HepG2 (cell line): Measurements from ENCODE around the gene PAQR7. TPM values are rescaled to one million over a fixed set of nuclear protein-coding genes. Genes with fewer than 3 reads are reported as not detected.

Experiments used
- ATAC-seq: fragments of 200-7000 bp; cut with Tn5 transposase; 3 replicates; pipeline ENCODE4 v1.9.1; 2020; ENCODE audit warnings: mild to moderate bottlenecking, moderate library complexity
- BruUV-seq: library from RNA; stranded (reverse); fragments of 400-500 nt; replicated peaks from 2 replicates; lab custom pipeline; 2021; lab: Mats Ljungman, UMichigan
- CTCF ChIA-PET: fragments of 300-600 bp; formaldehyde crosslinking; extraction: SDS; loops from one replicate; lab custom pipeline; 2021; ENCODE audit warnings: low total read pairs, inconsistent platforms, low intra/inter-chr PET ratio; lab: Yijun Ruan, JAX
- POLR2A ChIA-PET: fragments of 350-600 bp; sonication (Branson Sonifier 250); formaldehyde crosslinking; loops from one replicate; lab custom pipeline; 2020; ENCODE audit warnings: antibody characterized with exemption, inconsistent platforms; lab: Yijun Ruan, JAX
- DNase-seq: peaks from one replicate; pipeline ENCODE4 v3.0.0-alpha.2; 2015; ENCODE audit warnings: low spot score
- FAIRE-seq: peaks from 3 replicates; lab custom pipeline; 2011; peaks lifted over from hg19 to GRCh38; lab: Jason Lieb, UNC
- H2AFZ ChIP-seq: one replicate; pipeline ENCODE4 v1.6.1; 2011; ENCODE audit warnings: low read length, inconsistent platforms
- H3K27ac ChIP-seq: fragments of 300-600 bp; 3 replicates; pipeline ENCODE4 v1.8.0; 2011; ENCODE audit warnings: mixed run types, mild to moderate bottlenecking, mixed read lengths, low read length, inconsistent platforms; ENCODE audit not compliant: insufficient read depth; ENCODE audit errors: extremely low read length
- H3K27me3 ChIP-seq, 2 experiments: fragments of 200-600 bp in 1 of 2; 2 replicates in 1 of 2; 3 replicates in 1 of 2; pipeline versions ENCODE4 v1.6.0 to v1.8.0; 2011; ENCODE audit warnings: low read length in 2 of 2, mild to moderate bottlenecking in 2 of 2, moderate library complexity in 2 of 2, inconsistent platforms in 1 of 2; ENCODE audit not compliant: insufficient read depth in 2 of 2, control insufficient read depth in 1 of 2
- H3K36me3 ChIP-seq, 2 experiments: fragments of 200-600 bp in 1 of 2; replicated peaks in 1 of 2; 2 replicates in 1 of 2; 3 replicates in 1 of 2; pipeline versions ENCODE4 v1.5.1 to v1.8.0; 2011; ENCODE audit warnings: low read length in 2 of 2, inconsistent platforms in 1 of 2; ENCODE audit not compliant: insufficient read depth in 2 of 2, control insufficient read depth in 1 of 2
- H3K4me1 ChIP-seq: 2 replicates; pipeline ENCODE4 v1.5.1; 2012; ENCODE audit warnings: low read length, inconsistent platforms; ENCODE audit not compliant: insufficient read depth
- H3K4me2 ChIP-seq: 2 replicates; pipeline ENCODE4 v1.6.0; 2011; ENCODE audit warnings: low read depth, low read length, inconsistent platforms
- H3K4me3 ChIP-seq, 3 experiments: fragments of 200-600 bp in 1 of 3; sonication (generic), shearing (Covaris generic) in 1 of 3; replicated peaks in 1 of 3; 2 replicates each; pipeline ENCODE4 v1.5.1; 2011 to 2016; ENCODE audit warnings: low read length in 3 of 3, inconsistent platforms in 2 of 3, low read depth in 2 of 3, mild to moderate bottlenecking in 2 of 3, control low read depth in 1 of 3, mixed read lengths in 1 of 3; ENCODE audit not compliant: insufficient read depth in 1 of 3
- H3K79me2 ChIP-seq: one replicate; pipeline ENCODE4 v1.6.1; 2011; ENCODE audit warnings: low read length, inconsistent platforms; ENCODE audit not compliant: insufficient read depth
- H3K9ac ChIP-seq: 2 replicates; pipeline ENCODE4 v1.6.0; 2011; ENCODE audit warnings: mild to moderate bottlenecking, low read depth, low read length, inconsistent platforms; ENCODE audit not compliant: insufficient read depth
- H3K9me3 ChIP-seq: 2 replicates; pipeline ENCODE4 v1.5.1; 2012; ENCODE audit warnings: mild to moderate bottlenecking, low read length
- H4K20me1 ChIP-seq: 2 replicates; pipeline ENCODE4 v1.6.0; 2011; ENCODE audit warnings: inconsistent platforms, mild to moderate bottlenecking, low read length, moderate library complexity; ENCODE audit not compliant: insufficient read depth
- AGO2 ChIP-seq: fragments of 200-400 bp; formaldehyde crosslinking; optimal IDR thresholded peaks from 2 replicates; pipeline ENCODE3; 2017; ENCODE audit warnings: mild to moderate bottlenecking, low read depth, low read length, moderate library complexity
- ERF ChIP-seq: IDR thresholded peaks from 2 replicates; pipeline ENCODE4 v1.6.1; 2018; ENCODE audit warnings: missing biosample characterization, missing genetic modification reagents
- GATAD2A ChIP-seq: IDR thresholded peaks from 2 replicates; pipeline ENCODE4 v1.6.1; 2016
- LCORL ChIP-seq, 2 experiments: fragments of 450-650 bp in 1 of 2; sonication (generic) in 1 of 2; formaldehyde crosslinking in 1 of 2; IDR thresholded peaks; 2 replicates each; pipeline versions ENCODE4 v1.5.0 to v1.6.1; 2017 to 2020; ENCODE audit warnings: antibody characterized with exemption in 1 of 2, missing genetic modification reagents in 1 of 2
- MEF2D ChIP-seq: sonication (generic); formaldehyde crosslinking; IDR thresholded peaks from 2 replicates; pipeline ENCODE4 v1.5.1; 2020; ENCODE audit warnings: mild to moderate bottlenecking, missing genetic modification reagents
- POLR2G ChIP-seq: fragments of 200-400 bp; formaldehyde crosslinking; IDR thresholded peaks from 2 replicates; pipeline ENCODE4 v1.6.1; 2018; ENCODE audit warnings: mild to moderate bottlenecking, low read depth, low read length, moderate library complexity
- RFX3 ChIP-seq: IDR thresholded peaks from 2 replicates; pipeline ENCODE4 v1.6.1; 2016; ENCODE audit warnings: missing biosample characterization, missing genetic modification reagents
- SATB2 ChIP-seq: sonication (generic); formaldehyde crosslinking; IDR thresholded peaks from 2 replicates; pipeline ENCODE4 v1.5.0; 2020; ENCODE audit warnings: missing genetic modification reagents
- TBP ChIP-seq: sonication (generic); formaldehyde crosslinking; IDR thresholded peaks from 2 replicates; pipeline ENCODE4 v1.5.0; 2020; ENCODE audit warnings: missing genetic modification reagents
- XRCC5 ChIP-seq: fragments of 200-400 bp; formaldehyde crosslinking; optimal IDR thresholded peaks from 2 replicates; pipeline ENCODE3; 2017; ENCODE audit warnings: mild to moderate bottlenecking, low read length
- ZFP37 ChIP-seq: sonication (generic); formaldehyde crosslinking; IDR thresholded peaks from 2 replicates; pipeline ENCODE4 v1.4.0; 2020; ENCODE audit warnings: missing genetic modification reagents, borderline replicate concordance
- ZNF10 ChIP-seq: sonication (generic); formaldehyde crosslinking; IDR thresholded peaks from 2 replicates; pipeline ENCODE4 v1.4.0; 2020; ENCODE audit warnings: mild to moderate bottlenecking, low read depth, missing genetic modification reagents, borderline replicate concordance
- ZNF20 ChIP-seq: sonication (generic); formaldehyde crosslinking; IDR thresholded peaks from 2 replicates; pipeline ENCODE4 v1.4.0; 2020; ENCODE audit warnings: mild to moderate bottlenecking, moderate library complexity, missing genetic modification reagents
- ZNF607 ChIP-seq: sonication (generic); formaldehyde crosslinking; IDR thresholded peaks from 2 replicates; pipeline ENCODE4 v1.5.1; 2020; ENCODE audit warnings: missing genetic modification reagents, mild to moderate bottlenecking, borderline replicate concordance
- ZNF766 ChIP-seq: sonication (generic); formaldehyde crosslinking; IDR thresholded peaks from 2 replicates; pipeline ENCODE4 v1.5.0; 2020; ENCODE audit warnings: missing genetic modification reagents, borderline replicate concordance
- ZNF772 ChIP-seq: sonication (generic); formaldehyde crosslinking; IDR thresholded peaks from 2 replicates; pipeline ENCODE4 v1.5.0; 2020; ENCODE audit warnings: mild to moderate bottlenecking, missing genetic modification reagents
- ZNF891 ChIP-seq: sonication (generic); formaldehyde crosslinking; IDR thresholded peaks from 2 replicates; pipeline ENCODE4 v1.5.0; 2020; ENCODE audit warnings: mild to moderate bottlenecking, missing genetic modification reagents
- WGBS: methylation state at CpG from one replicate; pipeline ENCODE4 v1.1.6; 2017; ENCODE audit warnings: low lambda C conversion rate; 5-methylcytosine and 5-hydroxymethylcytosine counted together
- in situ Hi-C: cut with HindIII; loops from 2 replicates; pipeline ENCODE4 v1.10.0; 2017; ENCODE audit warnings: low pct_unique_long_range_greater_than_20kb; ENCODE audit not compliant: extremely low pct_ligation_motif_present
- intact Hi-C: fragments of 100-400 bp; cut with micrococcal nuclease; formaldehyde crosslinking; loops from one replicate; pipeline ENCODE4 v1.10.0; 2022; ENCODE audit not compliant: unreplicated experiment
- polyA plus RNA-seq, 8 experiments: library from polyadenylated mRNA; depleted of rRNA in 3 of 8; stranded (reverse) in 7 of 8; unstranded in 1 of 8; fragments of >200 nt; fragmentation: Illumina TruSeq in 4 of 8; extraction: Trizol in 4 of 8; gene quantifications; 2 replicates each; pipeline versions ENCODE4 v1.2.1 to v1.2.3, GENCODE V29; 2011 to 2016; ENCODE audit warnings: low read depth in 4 of 8, missing spikeins in 1 of 8, mixed read lengths in 1 of 8; ENCODE audit not compliant: insufficient read depth in 1 of 8
- total RNA-seq, 5 experiments: library from RNA; depleted of rRNA; stranded (reverse); fragments of >200 nt; fragmentation: Illumina TruSeq; extraction: Trizol; gene quantifications; 2 replicates each; pipeline ENCODE4 v1.2.3, GENCODE V29; 2016; ENCODE audit warnings: low read depth in 1 of 5
- TF ChIP-seq, protein P1 (sequence below): sonication (generic); formaldehyde crosslinking; IDR thresholded peaks from 2 replicates; pipeline ENCODE4 v1.9.0; 2021; ENCODE audit warnings: missing genetic modification reagents, mild to moderate bottlenecking, borderline replicate concordance
- TF ChIP-seq, protein P2 (sequence below): sonication (generic); formaldehyde crosslinking; IDR thresholded peaks from 2 replicates; pipeline ENCODE4 v1.5.1; 2020; ENCODE audit warnings: missing genetic modification reagents, mild to moderate bottlenecking, borderline replicate concordance
- TF ChIP-seq, protein P3 (sequence below): sonication (generic); formaldehyde crosslinking; IDR thresholded peaks from 2 replicates; pipeline ENCODE4 v1.8.0; 2022; ENCODE audit warnings: mild to moderate bottlenecking, missing genetic modification reagents

Gene PAQR7
- total and polyA plus RNA-seq, 2 of the 13 experiments (the other 11 are each of a cell fraction or from before 2014, with no cell fraction given): 13.2 to 16.6 TPM

DNA sequence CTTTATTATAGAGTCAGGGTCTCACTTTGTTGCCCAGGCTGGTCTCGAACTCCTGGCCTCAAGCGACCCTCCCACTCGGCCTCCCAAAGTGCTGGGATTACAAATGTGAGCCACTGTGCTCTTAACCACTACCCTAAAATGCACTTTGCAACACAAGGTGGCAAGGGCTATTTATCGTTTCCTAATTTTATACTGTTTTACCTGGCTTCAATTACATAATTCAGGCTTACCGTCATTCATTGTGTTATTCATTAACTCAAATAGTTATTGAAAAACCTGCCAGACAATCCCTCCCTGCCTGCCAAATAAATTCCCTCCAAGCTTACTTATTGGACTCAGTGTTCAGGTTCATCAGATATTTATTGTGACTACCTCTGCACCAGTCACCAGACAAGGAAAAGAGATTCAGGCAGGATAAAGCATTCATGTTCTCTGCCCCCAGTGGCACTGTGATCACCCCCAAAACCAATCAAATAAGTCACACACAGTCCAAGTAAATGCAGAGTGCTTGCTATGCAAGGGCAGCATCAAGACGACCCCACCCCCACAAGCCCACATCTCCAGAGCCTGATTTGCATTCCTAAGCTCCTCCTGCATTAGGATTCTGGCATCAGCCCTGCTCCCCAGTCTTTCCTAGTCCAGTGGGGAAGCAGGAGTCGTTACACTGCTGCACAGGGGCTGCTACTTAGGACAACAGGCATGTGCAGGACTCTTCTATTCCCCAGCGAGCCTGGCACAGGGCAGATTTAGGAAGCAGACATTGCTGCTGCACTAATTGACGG lies 8.1 kb downstream of the PAQR7 start:
- ChIA-PET CTCF (no interaction called here), POLR2A (interaction anchor here (0.9 to 1.3 kb wide), 3 partner anchors 8 to 47 kb away, joined by 3 to 6 read pairs (median 5); partner anchors contain the start of genes MTFR1L and PAQR7)
- H3K36me3 ChIP-seq: peaks cover 8 to 15% of the 10 kb centered on the region in 2 experiments; a peak in 4 of 5 replicates
- FAIRE-seq (peak; percentile 55), ATAC-seq (peak; percentile 43), DNase-seq (peak; percentile 65)
- H3K4me1 ChIP-seq: peaks cover 77% of the 10 kb centered on the region
- H3K4me2 ChIP-seq: peak overlapping the region; percentile 57
- H3K79me2 ChIP-seq: no peaks in the 10 kb centered on the region
- no peaks in the 10 kb centered on the region for H3K27me3 ChIP-seq
- intact Hi-C loops: no loop called here
- H3K27ac ChIP-seq: peak overlapping the region; percentile 60
- H4K20me1 ChIP-seq: no peaks in the 10 kb centered on the region
- no peak overlapping the region for H2AFZ ChIP-seq
- 42% methylated on average over 9 of the region's 9 CpGs for WGBS
- no peak overlapping the region for H3K4me3 ChIP-seq
- H3K9me3 ChIP-seq: no peaks in the 10 kb centered on the region
- BruUV-seq: no TSS peak
- in situ Hi-C loops: no loop called here
- H3K9ac ChIP-seq: no peak overlapping the region
- no peak for TF ChIP-seq ZNF10 (CRISPR knock-in tag)
- no peak for TF ChIP-seq ZNF766
- no peak; the same call in 1 of the 2 replicates for TF ChIP-seq GATAD2A (CRISPR knock-in tag)
- no peak for TF ChIP-seq TBP
- TF ChIP-seq ZFP37 (CRISPR knock-in tag): no peak
- TF ChIP-seq SATB2 (CRISPR knock-in tag): no peak
- TF ChIP-seq, protein P1, sequence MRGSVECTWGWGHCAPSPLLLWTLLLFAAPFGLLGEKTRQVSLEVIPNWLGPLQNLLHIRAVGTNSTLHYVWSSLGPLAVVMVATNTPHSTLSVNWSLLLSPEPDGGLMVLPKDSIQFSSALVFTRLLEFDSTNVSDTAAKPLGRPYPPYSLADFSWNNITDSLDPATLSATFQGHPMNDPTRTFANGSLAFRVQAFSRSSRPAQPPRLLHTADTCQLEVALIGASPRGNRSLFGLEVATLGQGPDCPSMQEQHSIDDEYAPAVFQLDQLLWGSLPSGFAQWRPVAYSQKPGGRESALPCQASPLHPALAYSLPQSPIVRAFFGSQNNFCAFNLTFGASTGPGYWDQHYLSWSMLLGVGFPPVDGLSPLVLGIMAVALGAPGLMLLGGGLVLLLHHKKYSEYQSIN (CRISPR knock-in tag): no peak
- TF ChIP-seq ZNF891 (CRISPR knock-in tag): no peak
- TF ChIP-seq ZNF20 (CRISPR knock-in tag): no peak
- TF ChIP-seq, protein P2, sequence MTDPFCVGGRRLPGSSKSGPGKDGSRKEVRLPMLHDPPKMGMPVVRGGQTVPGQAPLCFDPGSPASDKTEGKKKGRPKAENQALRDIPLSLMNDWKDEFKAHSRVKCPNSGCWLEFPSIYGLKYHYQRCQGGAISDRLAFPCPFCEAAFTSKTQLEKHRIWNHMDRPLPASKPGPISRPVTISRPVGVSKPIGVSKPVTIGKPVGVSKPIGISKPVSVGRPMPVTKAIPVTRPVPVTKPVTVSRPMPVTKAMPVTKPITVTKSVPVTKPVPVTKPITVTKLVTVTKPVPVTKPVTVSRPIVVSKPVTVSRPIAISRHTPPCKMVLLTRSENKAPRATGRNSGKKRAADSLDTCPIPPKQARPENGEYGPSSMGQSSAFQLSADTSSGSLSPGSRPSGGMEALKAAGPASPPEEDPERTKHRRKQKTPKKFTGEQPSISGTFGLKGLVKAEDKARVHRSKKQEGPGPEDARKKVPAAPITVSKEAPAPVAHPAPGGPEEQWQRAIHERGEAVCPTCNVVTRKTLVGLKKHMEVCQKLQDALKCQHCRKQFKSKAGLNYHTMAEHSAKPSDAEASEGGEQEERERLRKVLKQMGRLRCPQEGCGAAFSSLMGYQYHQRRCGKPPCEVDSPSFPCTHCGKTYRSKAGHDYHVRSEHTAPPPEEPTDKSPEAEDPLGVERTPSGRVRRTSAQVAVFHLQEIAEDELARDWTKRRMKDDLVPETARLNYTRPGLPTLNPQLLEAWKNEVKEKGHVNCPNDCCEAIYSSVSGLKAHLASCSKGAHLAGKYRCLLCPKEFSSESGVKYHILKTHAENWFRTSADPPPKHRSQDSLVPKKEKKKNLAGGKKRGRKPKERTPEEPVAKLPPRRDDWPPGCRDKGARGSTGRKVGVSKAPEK: peak; percentile 70; the same call in 1 of the 2 replicates
- TF ChIP-seq, protein P3, sequence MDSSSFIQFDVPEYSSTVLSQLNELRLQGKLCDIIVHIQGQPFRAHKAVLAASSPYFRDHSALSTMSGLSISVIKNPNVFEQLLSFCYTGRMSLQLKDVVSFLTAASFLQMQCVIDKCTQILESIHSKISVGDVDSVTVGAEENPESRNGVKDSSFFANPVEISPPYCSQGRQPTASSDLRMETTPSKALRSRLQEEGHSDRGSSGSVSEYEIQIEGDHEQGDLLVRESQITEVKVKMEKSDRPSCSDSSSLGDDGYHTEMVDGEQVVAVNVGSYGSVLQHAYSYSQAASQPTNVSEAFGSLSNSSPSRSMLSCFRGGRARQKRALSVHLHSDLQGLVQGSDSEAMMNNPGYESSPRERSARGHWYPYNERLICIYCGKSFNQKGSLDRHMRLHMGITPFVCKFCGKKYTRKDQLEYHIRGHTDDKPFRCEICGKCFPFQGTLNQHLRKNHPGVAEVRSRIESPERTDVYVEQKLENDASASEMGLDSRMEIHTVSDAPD: no peak
- no peak for TF ChIP-seq RFX3 (CRISPR knock-in tag)
- TF ChIP-seq ZNF607: no peak
- no peak; the same call in 1 of the 2 replicates for TF ChIP-seq POLR2G
- TF ChIP-seq LCORL (IDR thresholded peaks at IDR 0.05): no peak
- no peak for TF ChIP-seq LCORL (CRISPR knock-in tag; IDR thresholded peaks at IDR 0.05)
- no peak for TF ChIP-seq AGO2
- TF ChIP-seq ZNF772 (CRISPR knock-in tag): no peak
- no peak for TF ChIP-seq XRCC5
- peak; percentile 23; the same call in 1 of the 2 replicates for TF ChIP-seq ERF (CRISPR knock-in tag)
- TF ChIP-seq MEF2D (CRISPR knock-in tag): 0 out of 2 replicates have a peak, but pooled peaks have one; percentile 9
